ENCODE measurements around the gene B3GALT6. TPM values are rescaled to one million over a fixed set of nuclear protein-coding genes. Genes with fewer than 3 reads are reported as not detected.

Gene B3GALT6
- total RNA-seq, 2 donors from 2014 or later: 8.4 to 9.4 TPM

DNA sequence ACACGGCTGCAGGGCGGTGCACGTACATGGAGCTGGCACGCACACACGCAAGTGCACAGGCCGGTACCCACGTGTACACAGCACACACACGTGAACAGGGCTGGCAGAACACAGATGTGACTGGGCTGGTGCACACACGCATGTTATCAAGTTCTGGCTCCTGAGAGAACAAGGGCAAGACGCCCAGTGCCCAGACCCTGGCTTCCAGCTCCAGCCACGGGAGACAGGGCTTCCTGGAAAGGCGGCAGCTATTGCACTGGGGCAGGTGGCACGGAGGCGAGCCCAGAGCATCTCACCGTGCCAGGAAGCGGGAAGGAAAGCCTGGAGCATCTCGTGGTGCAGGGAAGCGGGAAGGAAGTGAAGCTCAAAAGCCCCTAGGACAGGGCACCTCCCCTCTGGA is 6.1 kb upstream of the B3GALT6 start:
- DNase-seq: no peak
- no peaks in the 10 kb centered on the region for H3K9me3 ChIP-seq (ENCODE audit: control insufficient read depth, low read length, poor library complexity, severe bottlenecking)
- no peak for ATAC-seq
- Mint-ChIP-seq H3K4me3 (no peak overlapping the region), H3K4me1 (peaks cover 17% of the 10 kb centered on the region), H3K27ac (peak overlapping the region; percentile 39), H3K36me3 (ENCODE audit: low read depth) (peaks cover 3% of the 10 kb centered on the region), H3K27me3 (no peaks in the 10 kb centered on the region)

DNA sequence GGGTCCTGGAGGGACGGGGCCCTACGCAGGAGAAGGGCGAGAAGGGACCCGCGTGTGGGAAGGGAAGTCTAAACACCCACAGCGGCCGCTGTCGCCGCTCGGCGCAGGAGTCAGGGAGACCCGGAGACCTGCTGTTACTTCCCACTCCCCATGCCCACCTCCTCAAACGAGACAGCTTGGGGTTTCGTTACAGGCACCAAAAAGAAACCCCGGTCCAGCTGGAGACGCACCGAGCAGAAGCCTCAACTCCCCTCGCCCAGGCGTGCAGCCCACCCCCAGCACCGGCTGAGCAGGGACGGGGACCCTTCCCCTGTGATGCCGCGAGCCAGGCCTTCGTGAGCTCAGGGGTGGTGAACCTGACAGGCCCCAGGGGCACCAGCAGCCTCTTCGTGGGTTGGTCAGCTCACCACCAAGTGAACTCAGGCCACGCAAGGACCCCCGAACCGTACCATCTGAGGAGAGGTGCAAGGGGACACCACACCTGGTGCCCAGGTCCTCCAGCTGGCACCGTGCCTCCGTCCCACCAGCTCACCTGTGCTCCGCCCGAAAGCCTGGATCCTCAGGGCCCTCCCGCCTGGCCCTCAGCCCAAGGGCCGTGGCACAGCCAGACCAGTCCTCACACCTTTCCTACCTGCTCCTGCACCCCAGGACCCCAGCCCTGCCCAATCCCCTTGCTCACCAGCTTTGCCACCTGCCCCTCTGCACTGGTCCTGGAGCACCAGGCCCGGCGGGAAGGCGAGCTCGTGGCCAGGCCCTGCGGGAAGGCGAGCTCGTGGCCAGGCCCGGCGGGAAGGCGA is 5.3 kb upstream of the B3GALT6 start:
- DNase-seq (no peak), ATAC-seq (no peak)
- no peaks in the 10 kb centered on the region for H3K9me3 ChIP-seq (ENCODE audit: control insufficient read depth, low read length, poor library complexity, severe bottlenecking)
- H3K4me3 Mint-ChIP-seq: no peak overlapping the region
- peaks cover 4% of the 10 kb centered on the region for H3K36me3 Mint-ChIP-seq (ENCODE audit: low read depth)
- no peak overlapping the region for H3K27ac Mint-ChIP-seq
- peaks cover 18% of the 10 kb centered on the region for H3K4me1 Mint-ChIP-seq
- no peaks in the 10 kb centered on the region for H3K27me3 Mint-ChIP-seq

DNA sequence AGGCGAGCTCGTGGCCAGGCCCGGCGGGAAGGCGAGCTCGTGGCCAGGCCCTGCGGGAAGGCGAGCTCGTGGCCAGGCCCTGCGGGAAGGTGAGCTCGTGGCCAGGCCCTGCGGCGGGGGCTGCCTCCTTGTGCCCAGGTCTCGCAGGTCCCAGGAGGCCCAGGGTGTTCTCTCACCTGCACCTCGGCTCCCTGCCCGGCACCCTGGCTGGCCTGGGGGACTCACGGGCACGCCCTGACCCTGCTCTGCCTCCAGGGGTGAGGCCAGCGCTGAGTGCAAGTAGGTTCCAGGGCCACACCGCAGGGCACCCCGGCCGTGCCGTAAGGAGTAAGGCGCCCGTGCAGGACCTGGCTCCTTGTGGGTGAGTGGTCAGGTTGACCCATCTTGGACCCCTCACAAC is 4.7 kb upstream of the B3GALT6 start:
- Mint-ChIP-seq H3K4me1 (peaks cover 18% of the 10 kb centered on the region), H3K27me3 (no peaks in the 10 kb centered on the region), H3K36me3 (ENCODE audit: low read depth) (peaks cover 5% of the 10 kb centered on the region), H3K27ac (no peak overlapping the region), H3K4me3 (no peak overlapping the region)
- ATAC-seq (no peak), DNase-seq (no peak)
- no peaks in the 10 kb centered on the region for H3K9me3 ChIP-seq (ENCODE audit: control insufficient read depth, low read length, poor library complexity, severe bottlenecking)

DNA sequence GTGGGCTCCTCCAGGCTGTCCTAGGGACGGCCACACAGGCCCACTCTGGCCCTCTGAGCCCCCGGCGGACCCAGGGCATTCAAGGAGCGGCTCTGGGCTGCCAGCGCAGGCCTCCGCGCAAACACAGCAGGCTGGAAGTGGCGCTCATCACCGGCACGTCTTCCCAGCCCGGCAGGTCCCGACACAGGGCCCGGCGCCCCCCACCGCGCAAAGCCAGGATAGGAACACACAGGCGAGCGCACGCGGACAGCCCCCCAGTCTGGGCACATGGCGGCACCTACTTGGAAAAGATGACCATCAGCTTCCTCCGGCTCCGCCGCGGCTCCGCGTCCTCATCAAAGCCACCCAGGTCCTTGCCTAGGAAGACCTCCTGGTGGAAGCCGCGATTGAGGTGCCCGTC is 3.9 kb upstream of the B3GALT6 start:
- Mint-ChIP-seq H3K36me3 (ENCODE audit: low read depth) (peaks cover 4% of the 10 kb centered on the region), H3K27me3 (no peaks in the 10 kb centered on the region), H3K4me1 (peaks cover 18% of the 10 kb centered on the region), H3K4me3 (no peak overlapping the region), H3K27ac (no peak overlapping the region)
- no peak for ATAC-seq
- no peak for DNase-seq
- H3K9me3 ChIP-seq (ENCODE audit: control insufficient read depth, low read length, poor library complexity, severe bottlenecking): no peaks in the 10 kb centered on the region

DNA sequence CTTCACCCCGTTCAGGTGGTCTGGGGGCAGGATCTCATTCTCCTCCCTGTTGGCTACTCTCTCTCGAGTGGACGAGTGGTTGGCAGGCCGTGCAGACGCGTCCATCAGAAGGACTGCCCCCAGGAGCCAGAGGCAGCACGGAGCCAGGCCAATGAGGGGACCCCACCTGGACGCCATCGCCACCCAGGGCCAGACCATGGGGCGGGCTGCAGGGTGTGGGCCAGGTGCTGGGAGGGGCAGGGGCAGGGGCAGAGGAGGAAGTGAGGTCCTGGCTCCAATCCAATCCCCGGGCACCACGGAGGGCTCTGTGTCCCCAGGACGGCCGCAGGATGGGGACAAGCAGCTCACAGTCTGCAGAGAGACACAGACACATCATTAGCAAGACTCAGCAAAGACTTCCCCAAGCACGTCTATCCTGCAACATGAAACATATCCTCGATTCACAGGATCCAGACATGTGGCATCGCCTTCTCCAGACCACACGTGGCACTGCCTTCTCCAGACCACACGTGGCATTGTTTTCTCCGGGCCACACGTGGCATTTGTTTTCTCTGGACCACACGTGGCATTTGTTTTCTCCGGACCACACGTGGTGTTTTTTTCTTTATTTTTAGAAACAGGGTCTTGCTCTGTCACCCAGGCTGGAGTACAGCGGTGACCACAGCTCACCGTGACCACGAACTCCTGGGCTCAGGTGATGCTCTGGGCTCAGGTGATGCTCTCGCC is 3.3 kb upstream of the B3GALT6 start:
- Mint-ChIP-seq H3K36me3 (ENCODE audit: low read depth) (peaks cover 2% of the 10 kb centered on the region), H3K4me1 (peaks cover 21% of the 10 kb centered on the region), H3K4me3 (no peak overlapping the region), H3K27me3 (no peaks in the 10 kb centered on the region), H3K27ac (peak overlapping the region; percentile 94)
- DNase-seq: no peak
- ATAC-seq: no peak
- no peaks in the 10 kb centered on the region for H3K9me3 ChIP-seq (ENCODE audit: control insufficient read depth, low read length, poor library complexity, severe bottlenecking)

DNA sequence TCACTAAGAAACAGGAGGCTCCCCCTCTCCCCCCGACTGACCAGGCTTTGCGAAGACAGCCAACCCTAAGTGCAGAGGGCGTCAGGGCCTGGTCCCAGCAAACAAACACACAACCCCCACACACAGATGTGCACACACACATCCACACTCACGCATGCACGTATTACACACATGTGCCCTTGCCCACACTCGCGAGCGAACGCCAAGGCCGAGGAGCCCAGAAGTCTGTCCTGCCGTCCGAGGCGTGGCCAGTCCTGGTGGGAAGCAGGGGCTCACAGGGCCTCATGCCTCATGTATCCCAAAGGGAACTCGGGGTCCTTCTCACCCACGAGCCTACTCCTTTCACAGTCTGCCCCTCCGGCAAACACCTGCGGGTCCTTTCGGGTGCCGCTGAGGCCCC is 2.3 kb upstream of the B3GALT6 start:
- no peak for ATAC-seq
- H3K9me3 ChIP-seq (ENCODE audit: control insufficient read depth, low read length, poor library complexity, severe bottlenecking): no peaks in the 10 kb centered on the region
- peaks cover 2% of the 10 kb centered on the region for H3K36me3 Mint-ChIP-seq (ENCODE audit: low read depth)
- peak overlapping the region; percentile 91 for H3K4me3 Mint-ChIP-seq
- H3K27ac Mint-ChIP-seq: peak overlapping the region; percentile 94
- peaks cover 28% of the 10 kb centered on the region for H3K4me1 Mint-ChIP-seq
- no peak for DNase-seq
- no peaks in the 10 kb centered on the region for H3K27me3 Mint-ChIP-seq

DNA sequence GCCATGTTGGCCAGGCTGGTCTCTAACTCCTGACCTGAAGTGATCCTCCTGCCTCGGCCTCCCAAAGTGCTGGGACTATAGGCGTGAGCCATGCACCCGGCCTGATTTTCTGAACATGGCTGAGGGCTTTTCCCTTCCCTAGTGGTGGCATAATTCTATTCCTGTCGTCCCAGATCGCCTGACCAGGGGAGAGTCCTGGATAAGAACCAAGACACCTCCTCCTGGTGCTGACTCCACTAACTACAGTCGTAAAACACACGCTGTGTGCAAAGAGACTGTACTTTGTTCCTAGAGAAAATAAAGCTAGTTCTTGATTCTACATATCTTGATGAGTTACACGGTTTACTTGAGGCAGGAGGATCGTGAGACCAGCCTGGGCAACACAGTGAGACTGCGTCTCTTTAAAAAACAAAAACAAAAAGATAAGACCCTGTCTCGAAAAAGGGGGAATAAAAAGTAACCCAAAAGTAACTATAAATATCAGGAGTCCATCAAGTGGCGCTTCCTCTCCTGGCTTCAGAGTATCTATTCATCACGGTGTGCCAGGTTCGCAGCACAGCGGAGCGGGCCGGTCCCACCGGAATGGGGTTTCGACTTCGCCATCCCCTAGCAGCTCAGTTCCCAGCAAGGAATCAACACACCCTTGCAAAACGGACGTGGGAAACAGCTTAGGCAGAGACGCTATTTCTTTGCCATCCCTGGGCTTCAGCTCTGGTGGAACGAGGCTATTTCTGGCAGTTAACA is 1.2 kb upstream of the B3GALT6 start:
- no peaks in the 10 kb centered on the region for H3K9me3 ChIP-seq (ENCODE audit: control insufficient read depth, low read length, poor library complexity, severe bottlenecking)
- peaks cover 26% of the 10 kb centered on the region for H3K4me1 Mint-ChIP-seq
- DNase-seq: no peak
- H3K27ac Mint-ChIP-seq: peak overlapping the region; percentile 94
- peaks cover 2% of the 10 kb centered on the region for H3K36me3 Mint-ChIP-seq (ENCODE audit: low read depth)
- no peak for ATAC-seq
- H3K4me3 Mint-ChIP-seq: peak overlapping the region; percentile 91
- H3K27me3 Mint-ChIP-seq: no peaks in the 10 kb centered on the region

DNA sequence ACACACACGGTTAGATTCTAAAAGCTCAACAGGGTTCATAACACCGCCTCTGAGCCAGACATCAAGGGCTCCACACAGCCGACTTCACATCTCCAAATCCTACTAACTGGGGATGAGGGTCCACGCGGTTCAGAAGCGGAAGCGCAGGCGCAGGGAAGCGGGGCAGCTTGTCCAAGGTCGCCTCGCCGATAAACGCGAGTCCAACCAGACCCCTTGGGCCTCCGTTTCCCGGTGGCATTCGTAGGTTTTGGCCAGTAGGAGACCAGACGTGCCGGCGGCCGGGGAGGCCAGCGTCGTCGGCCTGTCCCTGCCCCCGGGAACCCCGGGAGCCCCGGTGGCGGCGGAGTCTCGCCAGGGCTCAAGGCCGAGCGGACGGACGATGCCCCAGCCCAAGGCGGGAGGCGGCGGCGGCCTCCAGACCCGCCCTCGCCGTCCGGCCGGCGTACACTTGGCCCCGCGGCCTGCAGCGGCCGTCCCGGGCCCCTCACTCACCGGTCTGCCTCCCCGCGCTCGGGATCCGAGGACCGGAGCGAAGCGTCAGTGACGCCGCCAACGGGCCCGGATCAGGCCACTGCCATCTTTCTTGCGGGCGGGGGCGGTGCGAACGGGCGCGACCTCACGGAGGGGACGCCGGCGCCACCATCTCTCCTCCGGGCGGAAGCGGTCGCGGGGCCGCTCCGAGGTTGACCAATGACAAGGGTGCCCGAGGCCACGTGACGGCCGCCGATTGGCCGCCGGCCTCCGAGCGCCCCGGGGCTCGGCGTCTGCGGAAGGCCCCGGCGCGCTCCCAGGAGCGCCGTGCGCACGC is 433 bp upstream of the B3GALT6 start, which contains the start of gene SDF4:
Gene SDF4, minus strand, starts transcription at position 602 of the 808 bp plus-strand sequence. CDS start 3,229 bp downstream, outside the sequence.
- no peaks in the 10 kb centered on the region for H3K27me3 Mint-ChIP-seq
- peak within 1 kb of the TSS; percentile 91 for H3K4me3 Mint-ChIP-seq
- ATAC-seq (peak; percentile 96), DNase-seq (peak; percentile 94 to 96 (median 96))
- H3K9me3 ChIP-seq (ENCODE audit: control insufficient read depth, low read length, poor library complexity, severe bottlenecking): no peaks in the 10 kb centered on the region
- peaks cover 2% of the 10 kb centered on the region for H3K36me3 Mint-ChIP-seq (ENCODE audit: low read depth)
- peaks cover 25% of the 10 kb centered on the region for H3K4me1 Mint-ChIP-seq
- H3K27ac Mint-ChIP-seq: peak within 1 kb of the TSS; percentile 94

DNA sequence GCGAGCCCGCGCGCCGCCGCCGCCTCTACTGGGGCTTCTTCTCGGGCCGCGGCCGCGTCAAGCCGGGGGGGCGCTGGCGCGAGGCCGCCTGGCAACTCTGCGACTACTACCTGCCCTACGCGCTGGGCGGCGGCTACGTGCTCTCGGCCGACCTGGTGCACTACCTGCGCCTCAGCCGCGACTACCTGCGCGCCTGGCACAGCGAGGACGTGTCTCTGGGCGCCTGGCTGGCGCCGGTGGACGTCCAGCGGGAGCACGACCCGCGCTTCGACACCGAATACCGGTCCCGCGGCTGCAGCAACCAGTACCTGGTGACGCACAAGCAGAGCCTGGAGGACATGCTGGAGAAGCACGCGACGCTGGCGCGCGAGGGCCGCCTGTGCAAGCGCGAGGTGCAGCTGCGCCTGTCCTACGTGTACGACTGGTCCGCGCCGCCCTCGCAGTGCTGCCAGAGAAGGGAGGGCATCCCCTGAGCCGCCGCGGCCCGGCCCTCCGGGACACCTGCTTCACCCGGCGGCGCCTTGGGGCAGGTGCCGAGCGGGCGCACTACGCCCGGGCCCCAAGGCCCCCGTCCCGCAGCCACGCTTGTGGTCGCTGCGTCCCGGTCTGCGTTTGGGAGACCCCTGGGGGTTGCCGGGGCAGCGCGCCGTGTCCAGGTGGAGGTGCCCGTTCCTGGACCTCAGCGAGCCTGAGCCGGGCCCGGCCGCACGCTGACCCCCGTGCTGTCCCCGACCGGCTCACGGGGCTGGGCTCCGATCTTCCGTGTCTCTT is 944 bp downstream of the B3GALT6 start:
- no peak for ATAC-seq
- peaks cover 2% of the 10 kb centered on the region for H3K36me3 Mint-ChIP-seq (ENCODE audit: low read depth)

DNA sequence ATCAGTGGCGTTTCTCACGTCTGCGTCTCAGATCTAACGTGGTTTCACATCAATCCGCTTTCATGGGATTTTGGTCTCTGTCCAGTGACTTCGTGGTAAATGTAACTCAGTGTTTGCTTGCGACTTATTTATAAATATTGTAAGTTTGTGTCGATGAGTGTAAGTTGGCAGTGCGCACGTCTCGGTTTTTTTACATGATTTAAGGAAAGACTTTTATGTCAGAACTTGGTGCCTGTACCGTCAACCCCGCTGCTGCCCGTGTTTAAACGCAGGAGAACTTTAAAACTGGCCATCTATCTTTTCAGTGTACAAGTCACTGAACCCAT is 1.5 kb downstream of the B3GALT6 start:
- no peaks in the 10 kb centered on the region for H3K27me3 Mint-ChIP-seq
- H3K27ac Mint-ChIP-seq: peak overlapping the region; percentile 79
- no peak for ATAC-seq
- peak overlapping the region; percentile 88 for H3K4me3 Mint-ChIP-seq
- no peaks in the 10 kb centered on the region for H3K9me3 ChIP-seq (ENCODE audit: control insufficient read depth, low read length, poor library complexity, severe bottlenecking)
- H3K4me1 Mint-ChIP-seq: peaks cover 25% of the 10 kb centered on the region
- DNase-seq: no peak
- H3K36me3 Mint-ChIP-seq (ENCODE audit: low read depth): peaks cover 2% of the 10 kb centered on the region

More for the DNA sequence above, 944 bp downstream of the B3GALT6 start:
- Mint-ChIP-seq H3K27me3 (no peaks in the 10 kb centered on the region), H3K27ac (peak overlapping the region; percentile 79), H3K4me3 (peak overlapping the region; percentile 88), H3K4me1 (peaks cover 25% of the 10 kb centered on the region)
- no peaks in the 10 kb centered on the region for H3K9me3 ChIP-seq (ENCODE audit: control insufficient read depth, low read length, poor library complexity, severe bottlenecking)
- no peak for DNase-seq

DNA sequence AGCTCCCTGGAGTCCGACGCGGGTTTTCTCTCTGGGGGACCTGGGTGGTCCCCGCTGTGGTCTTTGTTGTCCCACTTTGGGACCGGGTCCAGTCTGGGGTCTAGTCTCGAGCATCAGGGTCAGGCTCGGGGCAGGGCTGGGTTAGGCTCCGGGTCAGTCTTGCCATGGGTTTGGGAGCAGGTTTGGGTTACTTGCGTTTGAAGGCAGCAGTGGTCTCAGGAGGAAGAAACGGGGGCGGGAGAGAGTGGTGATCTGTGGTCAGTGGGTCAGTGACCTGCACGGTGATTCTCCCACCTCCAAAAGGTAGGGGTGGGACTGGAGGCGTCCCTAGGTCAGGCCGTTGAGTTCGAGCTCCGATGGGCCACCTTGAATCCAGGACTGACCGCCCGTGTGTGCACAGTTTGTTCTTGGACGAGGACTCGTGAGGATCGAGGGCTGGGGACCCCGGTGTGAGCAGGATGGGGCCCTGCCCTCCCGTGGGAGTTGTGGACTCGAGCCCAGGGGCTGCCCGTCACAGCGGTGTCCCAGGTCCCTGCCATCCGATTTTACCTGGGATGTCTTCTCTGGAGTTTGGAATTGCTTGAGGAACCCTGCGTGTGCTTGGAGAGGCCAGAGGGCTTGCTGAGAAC is 2.3 kb downstream of the B3GALT6 start:
- Mint-ChIP-seq H3K27ac (peak overlapping the region; percentile 79), H3K27me3 (no peaks in the 10 kb centered on the region), H3K4me3 (peak overlapping the region; percentile 88), H3K36me3 (ENCODE audit: low read depth) (peaks cover 2% of the 10 kb centered on the region), H3K4me1 (peaks cover 25% of the 10 kb centered on the region)
- ATAC-seq: no peak
- H3K9me3 ChIP-seq (ENCODE audit: control insufficient read depth, low read length, poor library complexity, severe bottlenecking): no peaks in the 10 kb centered on the region
- no peak for DNase-seq

Data from T-helper 17 cell (primary cell).